Transverse colon (tissue), 4 donors: ENCODE results near the gene PRTFDC1.

Experiments used
- CTCF ChIP-seq, 5 experiments: fragments of 200-600 bp in 3 of 5; fragments of 450-650 bp in 2 of 5; sonication (generic) in 3 of 5; IDR thresholded peaks; 1 replicate in 2 of 5; 2 replicates in 3 of 5; pipeline ENCODE4 v1.5.1; 2016 to 2017; ENCODE audit warnings: antibody characterized with exemption in 5 of 5, inconsistent platforms in 3 of 5, mild to moderate bottlenecking in 2 of 5, moderate library complexity in 1 of 5
- POLR2A ChIP-seq: fragments of 450-650 bp; IDR thresholded peaks from one replicate; pipeline ENCODE4 v1.6.1; 2016; ENCODE audit warnings: antibody characterized with exemption, mild to moderate bottlenecking, moderate library complexity
- POLR2AphosphoS5 ChIP-seq, 3 donors: sonication (generic); formaldehyde crosslinking; IDR thresholded peaks; one replicate each; pipeline ENCODE4 v1.6.1; 2016; ENCODE audit warnings: antibody characterized with exemption in 3 of 3

GRCh38 chr10:24983130-24983529 lies 30.7 kb upstream of the PRTFDC1 start:
- TF ChIP-seq POLR2AphosphoS5 (IDR thresholded peaks at IDR 0.05) (no peak), CTCF (IDR thresholded peaks at IDR 0.05) (no peak), POLR2A (no peak)
